Left cardiac atrium (tissue), 4 donors: ENCODE measurements around the gene CHD2. TPM values are rescaled to one million over a fixed set of nuclear protein-coding genes. Genes with fewer than 3 reads are reported as not detected.
A peak's percentile ranks its signal among the peaks of the same experiment; 100 is the strongest.
"Not testable (repeated sequence)": the region's sequence is repeated elsewhere in the genome, so short reads cannot be mapped to it uniquely, and the experiment has no call there.

ENCODE experiments used
- ATAC-seq, 2 donors: fragments of 200-7000 bp; cut with Tn5 transposase; one replicate each; pipeline ENCODE4 v1.9.1; 2020; ENCODE audit warnings: mild to moderate bottlenecking in 2 of 2, moderate library complexity in 2 of 2
- DNase-seq: peaks from one replicate; pipeline ENCODE4 v3.0.0-alpha.2; 2020
- intact Hi-C, 2 donors: fragments of 100-400 bp; cut with DNase I; formaldehyde crosslinking; loops; one replicate each; pipeline versions ENCODE4 v1.14.1 to v1.15.1; 2022 to 2023
- long read RNA-seq: library from polyadenylated mRNA; unstranded; transcript quantifications from one replicate; pipeline ENCODE4 v2.0.0, GENCODE V29; 2021
- total RNA-seq, 2 donors: library from RNA; stranded (reverse); fragmentation: NEBNext Ultra II Directional; extraction: Animal tissue kit (Norgen Biotek cat#: 25700); gene quantifications; one replicate each; pipeline ENCODE4 v1.2.1, GENCODE V29; 2021
- donor health status: DM: no; HTN: yes; CAD: no.
- donor health status: DM: no; HTN: yes; CAD: no; lungs with severe emphysema.
- donor health status: DM: yes; HTN: yes; CAD: no.
- donor health status: Dilated cardiomyopathy.

The CHD2 gene
- total RNA-seq = 10 to 100 TPM; 59.8 to 63.2 TPM
- long read RNA-seq, partial matches to known transcripts = 6 of 10 reads
- long read RNA-seq, other reads (novel, unspliced or antisense) = 1 of 10 reads

DNA sequence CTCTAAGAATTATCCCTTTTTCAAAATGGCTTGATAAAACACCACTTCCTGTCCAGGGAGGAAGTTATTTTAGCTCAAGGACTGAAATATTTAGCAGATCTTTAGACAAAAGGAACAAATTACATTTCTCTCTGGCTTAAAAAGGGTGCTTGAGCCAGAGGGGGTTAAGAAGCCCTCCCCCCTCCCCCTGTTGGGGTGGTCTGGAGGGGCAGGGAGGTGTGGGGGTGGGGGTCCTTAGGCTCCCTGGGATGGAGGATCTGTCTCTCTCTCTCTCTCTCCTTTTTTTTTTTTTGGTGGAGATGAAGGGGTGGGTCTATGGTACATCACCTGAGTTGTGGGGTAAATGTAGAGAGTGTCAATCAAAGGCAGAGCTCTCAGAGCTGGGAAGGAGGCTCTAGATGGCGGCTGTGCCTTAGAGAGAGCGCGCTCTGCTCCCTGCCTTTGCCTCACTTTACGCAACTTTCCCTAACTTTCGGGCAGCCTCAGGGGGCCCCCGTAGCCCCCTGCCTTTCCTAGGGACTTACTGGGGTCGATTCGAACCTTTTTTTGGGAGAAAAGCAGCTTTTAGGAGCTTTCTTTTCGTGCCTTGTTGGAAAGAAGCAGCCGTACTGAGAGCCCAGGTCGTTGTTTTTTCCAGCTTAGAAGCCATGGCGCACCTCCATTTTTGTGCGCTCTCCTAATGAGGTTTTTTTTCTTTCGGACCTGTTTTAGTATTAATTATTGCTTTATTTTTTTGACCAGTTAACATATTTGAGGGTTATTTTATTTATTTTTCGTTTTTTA, at the start of gene CHD2:
Gene CHD2, plus strand, starts transcription at position 377 of the 783 bp plus-strand sequence. CDS start 914 bp downstream, outside the sequence.
- peak; percentile 52 for DNase-seq
- peak; percentile 48 to 64 for ATAC-seq
- intact Hi-C loops = loop anchor here in 1 of 2 donors (2.0 kb wide), 1 partner anchor 17 kb away; no protein-coding TSS in a partner anchor

- ATAC-seq = no peak
Observed at GRCh38 chr15:92853222-92853621, 46.9 kb upstream of the CHD2 start.

GRCh38 chr15:92861742-92862141, 38.4 kb upstream of the CHD2 start:
- intact Hi-C loops = no loop called here
- no peak for ATAC-seq

More at GRCh38 chr15:92853222-92853621, 46.9 kb upstream of the CHD2 start:
- DNase-seq = no peak
- intact Hi-C loops = no loop called here

GRCh38 chr15:92864127-92864814, 35.9 kb upstream of the CHD2 start:
- intact Hi-C loops = no loop called here
- no peak for DNase-seq
- ATAC-seq = no peak

More at GRCh38 chr15:92861742-92862141, 38.4 kb upstream of the CHD2 start:
- DNase-seq = no peak

- intact Hi-C loops = no loop called here
- no peak for DNase-seq
- ATAC-seq = peak; percentile 75 to 92
Observed at GRCh38 chr15:92869263-92869940, 30.7 kb upstream of the CHD2 start.

DNA sequence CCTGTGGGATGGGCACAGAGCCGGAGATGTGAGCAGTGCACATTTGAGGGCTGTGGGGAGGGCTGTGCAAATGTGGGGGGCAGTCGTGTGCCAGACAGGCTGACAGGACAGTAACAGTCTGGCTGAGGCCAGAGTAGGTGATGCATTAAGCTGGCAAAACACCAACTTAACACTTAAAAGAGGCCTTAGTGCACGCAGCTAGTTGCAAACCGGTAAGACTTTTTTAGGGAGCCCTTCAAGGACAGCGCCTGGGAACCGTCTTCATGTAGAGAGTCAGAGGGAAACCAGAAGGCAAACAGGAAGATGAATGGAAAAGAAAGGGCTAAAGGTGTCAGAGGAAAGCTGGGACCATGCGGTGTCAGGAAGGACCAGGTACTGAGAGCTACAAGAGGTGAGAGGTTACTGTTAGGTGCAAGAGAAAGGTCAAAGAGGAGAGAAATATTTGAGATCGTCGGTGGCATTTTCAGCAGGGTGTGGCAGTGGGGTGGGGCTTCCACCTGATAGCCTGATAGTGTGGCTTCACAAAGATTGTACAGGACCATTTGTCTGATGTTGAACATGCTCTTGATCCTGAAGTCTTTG, 30.0 kb upstream of the CHD2 start:
- ATAC-seq (peak; percentile 61 to 76), DNase-seq (no peak)
- intact Hi-C loops = no loop called here

DNA sequence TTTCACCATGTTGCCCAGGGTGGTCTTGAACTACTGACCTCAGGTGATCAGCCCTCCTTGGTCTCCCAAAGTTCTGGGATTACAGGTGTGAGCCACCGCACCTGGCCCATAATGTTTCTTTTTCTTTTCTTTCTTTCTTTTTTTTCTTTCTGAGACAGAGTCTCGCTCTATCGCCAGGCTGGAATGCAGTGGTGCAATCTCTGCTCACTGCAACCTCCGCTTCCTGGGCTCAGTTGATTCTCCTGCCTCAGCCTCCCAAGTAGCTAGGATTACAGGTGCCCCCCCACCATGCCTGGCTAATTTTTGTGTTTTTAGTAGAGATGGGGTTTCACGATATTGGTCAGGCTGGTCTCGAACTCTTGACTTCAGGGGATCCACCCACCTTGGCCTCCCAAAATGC, 27.2 kb upstream of the CHD2 start:
- intact Hi-C loops, ATAC-seq: not testable (repeated sequence)

GRCh38 chr15:92877000-92877399, 23.1 kb upstream of the CHD2 start:
- DNase-seq = no peak
- intact Hi-C loops = no loop called here
- ATAC-seq = no peak

More for the DNA sequence above, 27.2 kb upstream of the CHD2 start:
- DNase-seq = not testable (repeated sequence)

- intact Hi-C loops = no loop called here
Observed at GRCh38 chr15:92877416-92877815, 22.7 kb upstream of the CHD2 start.

DNA sequence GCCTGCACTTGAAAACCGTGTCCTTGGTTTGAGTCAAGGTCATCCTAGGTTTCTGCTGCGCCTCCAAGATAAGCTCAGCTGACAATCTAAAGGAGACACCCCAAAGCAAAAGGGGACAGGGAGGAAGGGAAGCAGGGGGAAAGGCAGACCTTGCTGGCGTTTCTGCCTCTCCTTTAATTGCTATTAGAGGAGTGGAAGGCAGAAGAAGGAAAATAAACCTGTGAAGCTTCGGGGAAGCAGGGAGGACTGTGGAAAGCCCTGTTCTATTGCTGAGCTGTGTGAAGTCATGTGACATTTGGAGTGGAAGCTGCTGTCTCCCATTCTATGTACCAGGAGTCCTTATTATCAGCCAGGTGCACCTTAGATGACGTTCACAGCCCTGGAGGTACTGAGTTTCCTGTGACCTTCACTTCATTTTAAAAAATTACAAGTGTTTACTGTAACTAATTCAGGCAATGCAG, 21.5 kb upstream of the CHD2 start:
- intact Hi-C loops = no loop called here
- ATAC-seq = no peak
- no peak for DNase-seq

More at GRCh38 chr15:92877416-92877815, 22.7 kb upstream of the CHD2 start:
- DNase-seq (no peak), ATAC-seq (no peak)

GRCh38 chr15:92879949-92880725, 20.0 kb upstream of the CHD2 start:
- DNase-seq = no peak
- intact Hi-C loops = loop anchor here (5.0 kb wide), 2 partner anchors 48 to 63 kb away; no protein-coding TSS in a partner anchor
- ATAC-seq = no peak

GRCh38 chr15:92880796-92881195, 19.3 kb upstream of the CHD2 start:
- DNase-seq (no peak), ATAC-seq (no peak)
- intact Hi-C loops = loop anchor here (5.0 kb wide), 2 partner anchors 48 to 63 kb away; no protein-coding TSS in a partner anchor

- ATAC-seq (no peak), DNase-seq (no peak)
- intact Hi-C loops = loop anchor here (5.0 kb wide), 2 partner anchors 49 to 64 kb away; no protein-coding TSS in a partner anchor
Observed at GRCh38 chr15:92881211-92881754, 18.8 kb upstream of the CHD2 start.

- ATAC-seq = peak; percentile 97 to 98
- intact Hi-C loops = loop anchor here (2.0 to 5.0 kb wide), 4 partner anchors 19 to 71 kb away; partner anchors contain the start of gene CHD2 (in 1 of the 2)
- DNase-seq = peak; percentile 97
Observed at GRCh38 chr15:92881802-92882696, 18.1 kb upstream of the CHD2 start.

GRCh38 chr15:92882697-92883162, 17.4 kb upstream of the CHD2 start:
- intact Hi-C loops = loop anchor here (2.0 to 5.0 kb wide), 4 partner anchors 18 to 72 kb away; partner anchors contain the start of gene CHD2 (in 1 of the 2)
- no peak for DNase-seq
- peak in 1 of 2 donors; percentile 92 for ATAC-seq

DNA sequence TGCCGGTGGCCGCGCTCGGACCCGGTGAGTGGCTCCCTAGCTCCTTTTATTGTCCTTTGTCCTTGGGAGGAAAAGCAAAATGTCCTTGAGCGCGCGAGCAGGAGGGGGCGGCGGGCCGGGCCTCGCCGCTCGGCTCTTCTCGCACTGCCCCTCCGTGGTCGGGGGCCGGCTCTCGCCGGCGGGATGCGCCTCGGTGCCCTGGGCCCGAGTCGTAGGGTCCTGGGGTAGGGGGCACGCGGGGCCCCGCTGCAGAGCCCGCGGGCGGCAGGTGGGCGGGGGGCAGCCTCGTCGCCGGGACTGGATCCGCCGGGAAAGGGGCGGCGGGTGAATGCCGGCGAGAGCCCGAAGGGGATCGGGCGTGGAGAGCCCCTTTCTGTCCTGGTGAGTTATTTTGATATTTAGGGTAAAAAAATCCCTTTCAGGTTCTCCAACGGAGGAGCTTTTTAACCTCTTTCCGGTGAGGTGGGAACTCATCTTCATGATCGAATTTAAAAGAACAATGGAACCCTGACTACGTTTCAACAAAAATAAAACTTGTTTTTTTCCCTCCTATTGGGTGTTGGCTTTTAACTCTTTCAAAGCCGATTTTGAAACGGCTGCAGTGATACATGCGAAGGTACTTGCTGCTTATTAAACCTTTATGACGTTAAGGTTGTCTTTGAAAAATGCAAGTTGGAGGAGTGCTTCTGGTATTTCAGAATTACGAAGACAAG, 16.8 kb upstream of the CHD2 start:
- DNase-seq (peak; percentile 48), ATAC-seq (peak in 1 of 2 donors; percentile 2)
- intact Hi-C loops = loop anchor here (2.0 to 5.0 kb wide), 4 partner anchors 17 to 73 kb away; partner anchors contain the start of gene CHD2 (in 1 of the 2)
